WTC11 (cell line): ENCODE data around the gene CALML3. TPM values are rescaled to one million over a fixed set of nuclear protein-coding genes. Genes with fewer than 3 reads are reported as not detected.

Experiments
- ATAC-seq: fragments of 200-7000 bp; cut with Tn5 transposase; 2 replicates; pipeline ENCODE4 v1.10.0; 2021; ENCODE audit warnings: mild to moderate bottlenecking, moderate library complexity
- CTCF ChIA-PET: fragments of 300-600 bp; sonication (Branson Sonifier 250); formaldehyde crosslinking; loops from one replicate; lab custom pipeline; 2021; ENCODE audit warnings: antibody characterized with exemption; lab: Charles Lee
- POLR2A ChIA-PET: fragments of 350-600 bp; sonication (Branson Sonifier 250); formaldehyde crosslinking; loops from one replicate; lab custom pipeline; 2021; ENCODE audit warnings: antibody characterized with exemption; lab: Charles Lee
- DNase-seq: peaks from one replicate; pipeline ENCODE4 v3.0.0; 2021; ENCODE audit warnings: low spot score
- H3K27ac Mint-ChIP-seq: 2 replicates; pipeline ENCODE4 v1.8.0; 2021; ENCODE audit warnings: mixed read lengths
- H3K27me3 Mint-ChIP-seq: 2 replicates; pipeline ENCODE4 v1.8.0; 2021; ENCODE audit warnings: low read depth, mild to moderate bottlenecking, moderate library complexity, mixed read lengths
- H3K36me3 Mint-ChIP-seq: 2 replicates; pipeline ENCODE4 v1.8.0; 2021; ENCODE audit warnings: mixed read lengths
- H3K4me1 Mint-ChIP-seq: 2 replicates; pipeline ENCODE4 v1.8.0; 2022; ENCODE audit warnings: mixed read lengths
- H3K4me3 Mint-ChIP-seq: 2 replicates; pipeline ENCODE4 v1.8.0; 2021; ENCODE audit warnings: mild to moderate bottlenecking, moderate library complexity, mixed read lengths
- H3K9me3 Mint-ChIP-seq: 2 replicates; pipeline ENCODE4 v1.8.0; 2021; ENCODE audit warnings: mixed read lengths
- ATF1 ChIP-seq: sonication (generic); formaldehyde crosslinking; IDR thresholded peaks from 2 replicates; pipeline ENCODE4 v1.8.1; 2023; ENCODE audit warnings: mild to moderate bottlenecking, moderate library complexity, missing genetic modification reagents
- CREM ChIP-seq: sonication (generic); formaldehyde crosslinking; IDR thresholded peaks from 2 replicates; pipeline ENCODE4 v1.8.1; 2022; ENCODE audit warnings: mild to moderate bottlenecking, missing genetic modification reagents, moderate library complexity
- CTCF ChIP-seq: fragments of 200-600 bp; IDR thresholded peaks from 2 replicates; pipeline ENCODE4 v1.8.0; 2022; ENCODE audit warnings: antibody characterized with exemption
- ESRRA ChIP-seq: sonication (generic); formaldehyde crosslinking; IDR thresholded peaks from 2 replicates; pipeline ENCODE4 v1.8.1; 2022; ENCODE audit warnings: mild to moderate bottlenecking, missing genetic modification reagents, borderline replicate concordance
- ETV6 ChIP-seq: sonication (generic); formaldehyde crosslinking; IDR thresholded peaks from 2 replicates; pipeline ENCODE4 v1.8.1; 2022; ENCODE audit warnings: mild to moderate bottlenecking, missing genetic modification reagents
- FOXJ3 ChIP-seq: sonication (generic); formaldehyde crosslinking; IDR thresholded peaks from 2 replicates; pipeline ENCODE4 v1.9.0; 2021; ENCODE audit warnings: missing genetic modification reagents, mild to moderate bottlenecking, borderline replicate concordance
- HMGA2 ChIP-seq: fragments of 250-450 bp; sonication (Bioruptor Pico); IDR thresholded peaks from 2 replicates; pipeline ENCODE4 v1.4.0; 2021; ENCODE audit warnings: mild to moderate bottlenecking, moderate library complexity
- JAZF1 ChIP-seq: fragments of 250-450 bp; sonication (Bioruptor Pico); IDR thresholded peaks from 2 replicates; pipeline ENCODE4 v1.9.0; 2021; ENCODE audit warnings: moderate library complexity, mild to moderate bottlenecking, inconsistent platforms
- MAX ChIP-seq: sonication (generic); formaldehyde crosslinking; IDR thresholded peaks from 2 replicates; pipeline ENCODE4 v1.8.0; 2022; ENCODE audit warnings: mild to moderate bottlenecking, missing genetic modification reagents
- MXD4 ChIP-seq: fragments of 250-450 bp; sonication (Bioruptor Pico); IDR thresholded peaks from 2 replicates; pipeline ENCODE4 v1.8.0; 2021; ENCODE audit warnings: mild to moderate bottlenecking, moderate library complexity, borderline replicate concordance
- MYBL2 ChIP-seq: sonication (generic); formaldehyde crosslinking; IDR thresholded peaks from 2 replicates; pipeline ENCODE4 v1.8.1; 2023; ENCODE audit warnings: mild to moderate bottlenecking, moderate library complexity, missing genetic modification reagents
- SMAD4 ChIP-seq: sonication (generic); formaldehyde crosslinking; IDR thresholded peaks from 2 replicates; pipeline ENCODE4 v1.8.0; 2022; ENCODE audit warnings: mild to moderate bottlenecking, missing genetic modification reagents
- SP1 ChIP-seq: sonication (generic); formaldehyde crosslinking; conservative IDR thresholded peaks from 2 replicates; pipeline ENCODE4 v1.8.1; 2022; ENCODE audit warnings: missing genetic modification reagents
- TCF7 ChIP-seq: sonication (generic); formaldehyde crosslinking; IDR thresholded peaks from 2 replicates; pipeline ENCODE4 v1.8.0; 2022; ENCODE audit warnings: mild to moderate bottlenecking, low read depth, missing genetic modification reagents, moderate library complexity
- TEAD4 ChIP-seq: sonication (generic); formaldehyde crosslinking; IDR thresholded peaks from 2 replicates; pipeline ENCODE4 v1.8.0; 2022; ENCODE audit warnings: mild to moderate bottlenecking, missing genetic modification reagents
- TP53 ChIP-seq: sonication (generic); formaldehyde crosslinking; IDR thresholded peaks from 2 replicates; pipeline ENCODE4 v1.8.1; 2023; ENCODE audit warnings: mild to moderate bottlenecking, missing genetic modification reagents
- ZNF121 ChIP-seq: sonication (generic); formaldehyde crosslinking; IDR thresholded peaks from 2 replicates; pipeline ENCODE4 v1.8.0; 2023; ENCODE audit warnings: missing genetic modification reagents
- ZNF317 ChIP-seq: sonication (generic); formaldehyde crosslinking; IDR thresholded peaks from 2 replicates; pipeline ENCODE4 v1.8.1; 2023; ENCODE audit warnings: low read depth, mild to moderate bottlenecking, moderate library complexity, missing genetic modification reagents, borderline replicate concordance
- total RNA-seq: library from RNA; stranded (reverse); gene quantifications from 3 replicates; pipeline ENCODE4 v1.2.3, GENCODE V29; 2021
- TF ChIP-seq, protein P1 (sequence below): sonication (generic); formaldehyde crosslinking; IDR thresholded peaks from 2 replicates; pipeline ENCODE4 v1.8.1; 2022; ENCODE audit warnings: mild to moderate bottlenecking, moderate library complexity, missing genetic modification reagents
- TF ChIP-seq, protein P2 (sequence below): sonication (generic); formaldehyde crosslinking; IDR thresholded peaks from 2 replicates; pipeline ENCODE4 v1.8.1; 2022; ENCODE audit warnings: low read depth, mild to moderate bottlenecking, moderate library complexity, missing genetic modification reagents, borderline replicate concordance

Gene CALML3
- total RNA-seq, 1 experiment from 2014 or later, result not detected

GRCh38 chr10:5575482-5576153 is 50.9 kb downstream of the CALML3 start (continued):
- TF ChIP-seq TCF7 (CRISPR knock-in tag) (no peak), MYBL2 (no peak), SMAD4 (CRISPR knock-in tag) (no peak), CTCF (no peak), ESRRA (CRISPR knock-in tag) (no peak), ATF1 (CRISPR knock-in tag) (no peak), MAX (CRISPR knock-in tag) (no peak), ETV6 (CRISPR knock-in tag) (no peak), TEAD4 (no peak), CREM (CRISPR knock-in tag) (no peak)
- TF ChIP-seq, protein P1, sequence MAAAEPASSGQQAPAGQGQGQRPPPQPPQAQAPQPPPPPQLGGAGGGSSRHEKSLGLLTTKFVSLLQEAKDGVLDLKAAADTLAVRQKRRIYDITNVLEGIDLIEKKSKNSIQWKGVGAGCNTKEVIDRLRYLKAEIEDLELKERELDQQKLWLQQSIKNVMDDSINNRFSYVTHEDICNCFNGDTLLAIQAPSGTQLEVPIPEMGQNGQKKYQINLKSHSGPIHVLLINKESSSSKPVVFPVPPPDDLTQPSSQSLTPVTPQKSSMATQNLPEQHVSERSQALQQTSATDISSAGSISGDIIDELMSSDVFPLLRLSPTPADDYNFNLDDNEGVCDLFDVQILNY (CRISPR knock-in tag), result no peak
- TF ChIP-seq, protein P2, sequence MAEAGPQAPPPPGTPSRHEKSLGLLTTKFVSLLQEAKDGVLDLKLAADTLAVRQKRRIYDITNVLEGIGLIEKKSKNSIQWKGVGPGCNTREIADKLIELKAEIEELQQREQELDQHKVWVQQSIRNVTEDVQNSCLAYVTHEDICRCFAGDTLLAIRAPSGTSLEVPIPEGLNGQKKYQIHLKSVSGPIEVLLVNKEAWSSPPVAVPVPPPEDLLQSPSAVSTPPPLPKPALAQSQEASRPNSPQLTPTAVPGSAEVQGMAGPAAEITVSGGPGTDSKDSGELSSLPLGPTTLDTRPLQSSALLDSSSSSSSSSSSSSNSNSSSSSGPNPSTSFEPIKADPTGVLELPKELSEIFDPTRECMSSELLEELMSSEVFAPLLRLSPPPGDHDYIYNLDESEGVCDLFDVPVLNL, result no peak

GRCh38 chr10:5576154-5576748 is 51.5 kb downstream of the CALML3 start:
- POLR2A ChIA-PET, result no interaction called here
- Mint-ChIP-seq H3K9me3 (no peaks in the 10 kb centered on the region), H3K4me1 (peaks cover 12% of the 10 kb centered on the region), H3K36me3 (no peaks in the 10 kb centered on the region), H3K27ac (no peak overlapping the region), H3K4me3 (no peak overlapping the region), H3K27me3 (no peaks in the 10 kb centered on the region)
- ATAC-seq (no peak), DNase-seq (no peak)
- CTCF ChIA-PET, result no interaction called here
- TF ChIP-seq JAZF1, result no peak
- no peak for TF ChIP-seq TP53 (CRISPR knock-in tag)
- no peak for TF ChIP-seq TCF7 (CRISPR knock-in tag)
- TF ChIP-seq FOXJ3 (CRISPR knock-in tag), result no peak
- no peak for TF ChIP-seq ZNF317 (CRISPR knock-in tag)
- no peak for TF ChIP-seq SP1 (CRISPR knock-in tag)
- no peak for TF ChIP-seq MXD4 (CRISPR knock-in tag)
- TF ChIP-seq HMGA2 (CRISPR knock-in tag), result no peak
- TF ChIP-seq ZNF121 (CRISPR knock-in tag), result no peak

Other genes with a start within 250 kb of the CALML3 start
- gene UCN3, start 160.0 kb upstream of the CALML3 start, total RNA-seq, result not detected in 3 replicates
- gene TUBAL3, start 120.1 kb upstream of the CALML3 start, total RNA-seq, result 0.15 to 0.25 TPM in 2 of 3 replicates, not detected in the other
- 85.4 to 100 TPM (median 97.4 TPM) in 3 replicates for gene NET1, start 112.4 kb upstream of the CALML3 start, total RNA-seq
- 0.23 TPM in 1 of 3 replicates, not detected in the others for gene CALML5, start 25.4 kb upstream of the CALML3 start, total RNA-seq
- gene ASB13, start 141.6 kb downstream of the CALML3 start, total RNA-seq, result 23.4 to 28.3 TPM (median 27.3 TPM) in 3 replicates
- 54.5 to 67.3 TPM (median 62.0 TPM) in 3 replicates for gene TASOR2, start 159.9 kb downstream of the CALML3 start, total RNA-seq